Large intestine (tissue), 3 donors: ENCODE measurements around the gene PKDREJ. TPM values are rescaled to one million over a fixed set of nuclear protein-coding genes. Genes with fewer than 3 reads are reported as not detected.

Source experiments
- DNase-seq, 2 donors: peaks; one replicate each; pipeline versions ENCODE4 v3.0.0 to v3.0.0-alpha.2; 2013
- H3K27ac ChIP-seq: one replicate; pipeline ENCODE4 v1.5.1; 2013; ENCODE audit warnings: low read length
- H3K27me3 ChIP-seq: 2 replicates; pipeline ENCODE4 v1.6.1; 2013; ENCODE audit warnings: low read length; ENCODE audit not compliant: control insufficient read depth, insufficient read depth
- H3K36me3 ChIP-seq: 2 replicates; pipeline ENCODE4 v1.6.1; 2013; ENCODE audit warnings: low read length; ENCODE audit not compliant: control insufficient read depth, insufficient read depth
- H3K4me1 ChIP-seq: one replicate; pipeline ENCODE4 v1.6.1; 2013; ENCODE audit warnings: low read length; ENCODE audit not compliant: control insufficient read depth, insufficient read depth
- H3K4me3 ChIP-seq: one replicate; pipeline ENCODE4 v1.5.1; 2013; ENCODE audit warnings: low read length
- H3K9me3 ChIP-seq: one replicate; pipeline ENCODE4 v1.6.1; 2013; ENCODE audit warnings: mild to moderate bottlenecking, low read depth, low read length, moderate library complexity; ENCODE audit not compliant: control insufficient read depth
- WGBS: methylation state at CpG from one replicate; pipeline ENCODE4 v1.1.5; 2013; ENCODE audit warnings: low lambda C conversion rate; ENCODE audit not compliant: insufficient coverage; 5-methylcytosine and 5-hydroxymethylcytosine counted together
- polyA plus RNA-seq: library from polyadenylated mRNA; unstranded; fragments of 120-200 nt; gene quantifications from one replicate; pipeline ENCODE4 v1.2.1, GENCODE V29; 2013

The PKDREJ gene
- polyA plus RNA-seq, 1 donor: 0.69 TPM

DNA sequence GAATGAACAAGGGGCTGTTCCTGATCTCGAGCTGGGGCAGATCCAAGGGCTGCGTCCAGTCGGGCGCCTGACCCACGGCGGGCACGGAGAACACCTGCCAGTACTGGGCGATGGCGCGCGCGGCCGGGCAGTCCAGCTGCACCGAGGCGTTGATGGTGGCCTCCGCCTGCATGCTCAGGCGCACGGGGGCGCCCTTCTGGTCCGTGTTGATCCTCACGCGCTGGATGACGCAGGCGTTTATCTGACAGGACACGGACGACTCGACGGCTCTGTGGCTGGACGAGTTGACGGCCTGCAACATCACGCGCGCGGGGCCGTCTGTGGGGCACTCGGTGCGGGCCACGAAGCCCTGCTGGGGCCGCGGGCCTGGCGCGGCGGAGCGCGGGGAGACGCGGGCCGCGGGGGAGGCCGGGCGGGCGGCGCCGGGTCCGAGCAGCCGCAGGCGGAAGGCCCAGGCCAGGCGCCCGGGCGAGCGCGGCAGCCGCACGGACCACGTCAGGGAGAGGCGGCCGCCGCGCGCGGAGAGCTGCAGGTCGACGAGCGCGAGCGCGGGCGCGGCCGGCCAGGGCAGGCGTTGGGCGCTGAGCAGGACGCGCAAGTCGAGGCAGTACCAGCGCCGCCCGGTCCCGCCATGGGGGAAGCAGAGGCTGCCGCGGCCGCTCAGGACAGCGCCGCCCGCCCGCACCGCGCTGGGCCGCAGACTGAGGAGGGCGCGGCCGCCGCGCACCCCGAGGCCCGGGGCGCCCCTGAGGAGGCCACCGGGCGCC lies 511 bp downstream of the PKDREJ start:
- Histone ChIP-seq H3K27ac (no peak overlapping the region), H3K4me3 (no peak overlapping the region), H3K4me1 (peaks cover 27% of the 10 kb centered on the region), H3K36me3 (no peaks in the 10 kb centered on the region), H3K9me3 (peaks cover 19% of the 10 kb centered on the region), H3K27me3 (peaks cover 15% of the 10 kb centered on the region)
- no CpG with 5 or more reads among the region's 109 CpGs for WGBS
- peak; percentile 63 to 80 for DNase-seq

DNA sequence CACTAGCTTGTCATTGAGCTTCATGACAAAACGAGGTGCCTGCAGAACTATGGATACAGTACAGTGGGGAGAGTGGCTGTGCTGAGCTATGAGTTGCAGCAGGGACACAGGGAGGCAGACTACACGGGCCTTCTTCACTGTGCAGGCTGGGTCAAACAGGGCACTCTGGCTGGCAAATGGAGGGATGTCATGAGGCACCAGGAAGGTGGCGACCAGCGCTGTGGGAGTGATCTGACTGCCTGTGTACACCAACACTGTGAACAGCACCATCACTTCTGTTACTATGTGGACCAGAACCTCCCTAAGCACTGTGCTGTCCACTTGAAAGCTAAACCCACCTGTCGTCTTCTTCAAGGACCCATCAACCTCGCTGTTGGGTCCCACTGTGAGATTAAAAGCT lies 3.1 kb downstream of the PKDREJ start:
- WGBS: no CpG with 5 or more reads among the region's 6 CpGs
- H3K27ac ChIP-seq: no peak overlapping the region
- peaks cover 14% of the 10 kb centered on the region for H3K4me1 ChIP-seq
- no peak for DNase-seq
- H3K36me3 ChIP-seq: no peaks in the 10 kb centered on the region
- no peak overlapping the region for H3K4me3 ChIP-seq
- peaks cover 15% of the 10 kb centered on the region for H3K27me3 ChIP-seq
- peaks cover 16% of the 10 kb centered on the region for H3K9me3 ChIP-seq

DNA sequence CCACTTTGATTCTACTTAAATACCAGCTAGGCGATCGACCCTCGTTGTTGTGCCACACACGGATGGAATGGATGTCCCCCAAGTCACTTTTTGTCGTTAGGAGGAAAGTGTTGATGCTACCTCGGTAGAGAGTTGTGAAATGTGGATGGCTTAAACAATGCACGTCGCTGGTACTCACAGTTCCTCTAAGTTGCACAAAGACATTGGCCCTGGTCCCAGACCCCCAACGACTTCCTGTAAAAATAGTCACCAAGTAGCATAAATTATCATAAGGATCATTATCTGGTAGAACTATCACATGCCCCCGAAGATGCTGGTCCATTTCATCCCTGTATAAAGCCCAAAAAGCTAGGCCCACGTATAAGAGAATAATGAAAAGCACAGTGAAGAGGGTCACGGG lies 3.8 kb downstream of the PKDREJ start:
- Histone ChIP-seq H3K4me1 (peaks cover 12% of the 10 kb centered on the region), H3K27me3 (peaks cover 15% of the 10 kb centered on the region), H3K4me3 (no peak overlapping the region), H3K36me3 (no peaks in the 10 kb centered on the region), H3K9me3 (peaks cover 16% of the 10 kb centered on the region), H3K27ac (no peak overlapping the region)
- whole genome bisulfite sequencing: no CpG with 5 or more reads among the region's 12 CpGs
- DNase-seq: no peak

DNA sequence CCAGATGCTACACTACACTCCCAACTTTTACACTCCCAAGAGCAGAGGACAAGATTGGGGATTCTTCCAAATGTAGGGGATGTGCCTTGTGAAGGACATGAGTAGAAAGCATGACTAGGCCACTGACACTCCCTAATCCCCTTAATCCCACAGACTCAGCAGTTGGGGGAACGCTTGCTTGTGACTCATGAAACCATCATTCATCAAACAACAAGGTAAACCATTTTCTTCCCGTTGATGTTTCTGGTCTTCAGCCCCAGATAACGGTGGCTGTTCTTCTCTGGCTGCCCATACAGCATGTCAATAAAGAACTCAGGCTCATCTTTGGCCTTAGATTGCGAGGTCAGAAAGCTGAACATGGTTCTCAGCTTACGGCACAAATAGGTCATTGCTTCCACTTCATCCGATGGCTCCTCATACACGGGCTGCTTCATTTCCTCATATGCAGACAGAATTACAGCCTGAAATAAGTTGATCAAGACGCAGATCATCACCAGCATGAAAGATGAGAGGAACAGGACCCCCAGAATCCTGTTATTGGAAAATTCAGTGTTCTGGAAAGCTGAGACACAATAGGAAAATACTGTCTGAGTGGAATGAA lies 6.7 kb downstream of the PKDREJ start:
- no peak for DNase-seq
- Histone ChIP-seq H3K27ac (no peak overlapping the region), H3K9me3 (no peaks in the 10 kb centered on the region), H3K27me3 (peaks cover 3% of the 10 kb centered on the region), H3K36me3 (no peaks in the 10 kb centered on the region), H3K4me3 (no peak overlapping the region), H3K4me1 (no peaks in the 10 kb centered on the region)
- no CpG with 5 or more reads among the region's 8 CpGs for WGBS

DNA sequence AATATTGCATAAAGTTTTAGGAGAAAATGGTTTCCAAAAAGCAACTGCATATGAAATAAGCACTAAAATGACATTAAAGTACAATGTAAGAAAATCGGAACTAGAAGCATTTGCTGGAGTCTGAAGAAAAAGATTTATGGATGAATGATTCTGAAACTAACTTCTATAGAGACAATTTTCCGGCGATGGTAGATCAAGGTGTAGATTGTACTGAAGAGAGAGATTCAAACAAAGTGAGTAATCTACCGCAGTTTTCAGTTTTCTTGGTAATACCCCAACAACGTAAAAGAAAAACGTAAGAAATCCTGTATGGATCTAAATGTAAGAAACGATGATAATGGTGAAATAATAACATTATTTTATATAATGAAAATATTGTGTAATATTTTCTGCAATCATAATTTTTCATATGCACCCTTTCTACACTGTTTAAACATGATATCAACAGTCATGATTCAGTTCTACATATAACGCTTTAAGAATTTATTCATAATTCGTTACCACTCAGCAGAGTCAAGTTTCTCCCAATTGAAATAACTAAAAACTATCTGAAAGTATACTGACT lies 11.2 kb downstream of the PKDREJ start:
- peaks cover 4% of the 10 kb centered on the region for H3K4me1 ChIP-seq
- H3K36me3 ChIP-seq: peaks cover 9% of the 10 kb centered on the region
- no peaks in the 10 kb centered on the region for H3K9me3 ChIP-seq
- no peak for DNase-seq
- no peak overlapping the region for H3K4me3 ChIP-seq
- 96% methylated on average over 7 of the region's 9 CpGs for WGBS
- H3K27ac ChIP-seq: no peak overlapping the region
- no peaks in the 10 kb centered on the region for H3K27me3 ChIP-seq

DNA sequence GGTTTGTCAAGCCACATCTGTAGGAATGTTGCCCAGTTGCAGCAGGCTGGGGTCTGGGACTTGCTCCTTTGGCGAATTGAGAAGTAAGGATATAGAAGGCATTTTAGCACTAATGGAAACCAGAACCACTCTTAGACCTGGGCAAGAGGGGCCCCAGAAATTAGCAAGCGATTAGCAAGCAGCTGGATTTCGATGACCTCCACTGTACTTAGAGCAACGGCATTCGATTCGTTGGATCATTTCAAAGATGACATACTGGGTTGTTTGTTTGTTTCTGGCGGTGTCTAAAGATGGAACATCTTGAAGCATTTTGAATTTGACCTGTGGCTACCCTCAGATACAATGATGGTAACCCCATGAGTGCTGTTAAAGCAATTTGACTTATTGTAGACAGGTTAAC lies 11.9 kb downstream of the PKDREJ start:
- H3K36me3 ChIP-seq: peaks cover 12% of the 10 kb centered on the region
- no peaks in the 10 kb centered on the region for H3K9me3 ChIP-seq
- H3K4me1 ChIP-seq: peaks cover 4% of the 10 kb centered on the region
- no peak for DNase-seq
- WGBS: 80% methylated on average over 1 of the region's 7 CpGs
- H3K27ac ChIP-seq: no peak overlapping the region
- H3K4me3 ChIP-seq: peak overlapping the region; percentile 92
- no peaks in the 10 kb centered on the region for H3K27me3 ChIP-seq

DNA sequence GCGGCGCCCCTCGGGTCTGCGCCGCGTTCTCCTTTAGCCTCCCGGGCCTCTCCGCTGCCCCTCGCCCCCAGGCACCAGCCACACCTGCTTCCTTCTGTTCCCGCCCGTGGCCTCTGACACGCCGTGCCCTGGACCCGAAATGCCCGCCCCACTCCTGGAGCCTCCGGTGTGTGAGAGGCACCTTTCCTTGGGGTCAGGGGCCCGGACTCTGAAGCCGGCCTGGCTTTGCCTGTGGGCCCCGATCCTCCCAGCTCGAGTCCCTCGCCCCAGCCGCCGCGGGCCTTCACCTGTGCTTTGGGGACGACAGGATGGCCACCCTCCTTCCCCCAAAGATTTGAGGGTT lies 12.4 kb downstream of the PKDREJ start:
- Histone ChIP-seq H3K27me3 (no peaks in the 10 kb centered on the region), H3K27ac (peak overlapping the region; percentile 53), H3K4me3 (peak overlapping the region; percentile 92), H3K9me3 (no peaks in the 10 kb centered on the region), H3K4me1 (peaks cover 4% of the 10 kb centered on the region), H3K36me3 (peaks cover 17% of the 10 kb centered on the region)
- DNase-seq: peak in 1 of 2 donors; percentile 57
- no CpG with 5 or more reads among the region's 25 CpGs for WGBS

DNA sequence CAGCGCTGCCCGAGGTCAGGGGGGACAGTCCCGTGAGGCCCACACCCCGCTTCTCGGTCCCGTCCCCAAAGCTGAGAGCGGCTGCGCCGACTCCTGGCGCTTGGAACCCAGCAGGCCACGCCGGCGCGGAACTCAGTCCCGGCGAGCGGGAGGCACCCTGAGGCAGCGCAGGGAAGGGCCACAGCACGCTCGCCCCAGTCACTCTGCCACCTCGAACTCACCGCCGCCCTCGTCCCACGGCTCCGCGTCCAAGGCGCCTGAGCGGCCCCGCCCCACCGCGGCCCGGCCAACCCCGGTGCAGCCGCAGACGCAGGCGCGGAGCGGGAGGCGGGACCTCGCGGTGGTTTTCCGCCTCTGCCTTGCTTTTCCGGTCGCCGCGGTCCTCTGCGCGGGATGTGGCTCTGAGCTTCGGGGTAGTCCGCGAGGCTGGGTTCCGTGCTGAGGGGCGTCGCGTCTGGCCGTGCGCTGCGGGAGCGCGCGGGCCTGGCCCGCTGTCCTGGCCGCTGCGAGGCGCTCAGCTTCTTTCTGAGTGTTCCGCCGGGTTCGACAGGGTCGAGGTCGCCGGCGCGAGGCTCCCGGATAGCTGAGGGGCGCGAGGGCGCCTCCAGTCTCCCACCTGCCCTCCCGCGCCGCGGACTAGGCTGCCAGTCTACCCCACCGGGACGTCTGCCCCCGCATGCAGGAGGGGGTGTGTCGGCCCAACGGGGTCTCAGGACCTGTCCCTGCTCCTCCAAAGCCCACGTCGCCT lies 12.9 kb downstream of the PKDREJ start, which contains the start of gene CDPF1:
CDPF1 (minus strand) TSS at position 259 of the 748 bp plus-strand sequence. CDS start 2,009 bp downstream, outside the sequence.
- Histone ChIP-seq H3K36me3 (peaks cover 18% of the 10 kb centered on the region), H3K4me3 (peak within 1 kb of the TSS; percentile 92), H3K27ac (peak within 1 kb of the TSS; percentile 94), H3K27me3 (no peaks in the 10 kb centered on the region), H3K4me1 (peaks cover 4% of the 10 kb centered on the region), H3K9me3 (no peaks in the 10 kb centered on the region)
- WGBS: no CpG with 5 or more reads among the region's 89 CpGs
- DNase-seq: peak; percentile 87 to 93

DNA sequence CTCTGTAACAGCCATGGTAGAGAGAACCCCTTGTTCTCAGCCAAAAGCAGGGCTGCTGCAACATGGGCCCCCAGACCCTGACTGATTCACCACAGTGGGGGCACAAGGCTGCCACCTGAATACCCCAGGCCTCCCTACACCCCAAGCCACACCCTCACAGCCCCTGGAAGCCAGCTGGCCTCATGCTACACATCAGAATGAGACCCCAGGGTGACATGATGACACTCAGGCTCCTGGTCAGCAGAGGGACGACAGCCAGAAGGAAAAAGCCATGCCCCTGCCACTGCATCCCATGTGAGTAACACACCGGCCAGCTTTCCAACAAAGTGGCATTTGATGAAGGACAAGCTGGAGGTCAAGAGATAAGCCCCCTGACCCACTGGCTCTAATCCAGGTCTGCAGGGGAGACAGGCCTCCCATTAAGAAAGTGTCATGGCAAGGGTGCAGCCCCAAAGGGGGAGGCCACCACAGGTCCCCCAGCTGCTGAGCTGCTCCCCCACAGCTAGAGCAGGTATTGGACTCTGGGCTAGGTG lies 15.6 kb downstream of the PKDREJ start:
- Histone ChIP-seq H3K27me3 (no peaks in the 10 kb centered on the region), H3K27ac (no peak overlapping the region), H3K4me3 (no peak overlapping the region), H3K4me1 (peaks cover 4% of the 10 kb centered on the region), H3K36me3 (peaks cover 32% of the 10 kb centered on the region), H3K9me3 (no peaks in the 10 kb centered on the region)
- no peak for DNase-seq
- WGBS: no CpG with 5 or more reads among the region's 2 CpGs

DNA sequence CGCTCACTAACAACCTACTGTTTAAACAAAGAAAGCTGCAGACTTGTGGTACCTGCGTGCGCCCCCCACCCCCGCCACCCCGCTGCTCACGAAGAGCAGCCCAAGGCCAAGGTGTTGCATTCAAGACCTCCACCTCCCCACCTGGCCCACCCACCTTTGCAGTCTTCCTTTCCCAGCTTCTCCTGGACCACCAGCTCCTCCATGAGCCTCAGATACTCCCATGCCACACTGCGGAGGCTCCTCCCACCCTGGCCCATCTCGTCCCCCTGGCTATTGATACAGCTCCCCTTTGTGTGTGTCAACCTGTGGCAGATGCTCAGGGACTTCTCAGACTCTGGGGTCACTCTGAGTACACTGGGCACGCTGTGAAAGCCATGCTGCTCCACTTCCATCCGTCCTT lies 17.0 kb downstream of the PKDREJ start:
- peaks cover 14% of the 10 kb centered on the region for H3K4me1 ChIP-seq
- no CpG with 5 or more reads among the region's 10 CpGs for WGBS
- H3K27me3 ChIP-seq: no peaks in the 10 kb centered on the region
- DNase-seq: no peak
- H3K36me3 ChIP-seq: peaks cover 35% of the 10 kb centered on the region
- no peak overlapping the region for H3K4me3 ChIP-seq
- H3K9me3 ChIP-seq: no peaks in the 10 kb centered on the region
- H3K27ac ChIP-seq: no peak overlapping the region
